Measurements from ENCODE around the gene TBC1D9. TPM values are rescaled to one million over a fixed set of nuclear protein-coding genes. Genes with fewer than 3 reads are reported as not detected.

TBC1D9 gene
- total and polyA plus RNA-seq, 2 experiments from 2014 or later, result 4.4 to 14.4 TPM

DNA sequence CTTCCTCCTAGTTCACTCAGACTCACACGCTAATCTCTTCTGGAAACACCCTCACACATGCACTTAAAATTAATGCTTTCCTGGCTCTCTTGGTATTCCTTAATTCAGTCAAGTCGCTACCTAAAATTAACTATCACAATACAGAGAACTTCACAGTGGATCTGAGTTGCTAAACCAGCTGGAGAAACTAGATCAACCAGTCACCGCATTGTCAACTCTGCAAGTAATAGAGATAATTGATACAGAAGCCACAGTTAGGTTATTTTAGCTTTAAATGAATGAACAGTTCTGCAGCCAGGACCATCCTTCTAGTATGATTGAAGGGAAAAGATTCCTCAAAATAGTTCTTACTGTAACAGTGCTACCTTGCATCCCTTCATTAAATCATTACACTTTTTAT is 6.0 kb upstream of the TBC1D9 start:
- Histone ChIP-seq H3K27ac (no peak overlapping the region), H3K36me3 (ENCODE audit: low read depth) (no peaks in the 10 kb centered on the region), H3K27me3 (replicated peaks; ENCODE audit: insufficient read depth) (0 out of 2 replicates have a peak, but pooled peaks cover 3% of the 10 kb centered on the region), H3K9me2 (ENCODE audit: insufficient read depth) (no peaks in the 10 kb centered on the region), H4K20me1 (ENCODE audit: insufficient read depth) (no peaks in the 10 kb centered on the region), H3F3A (ENCODE audit: insufficient read depth) (0 out of 2 replicates have a peak, but pooled peaks cover 5% of the 10 kb centered on the region), H3K4me3 (no peak overlapping the region), H3K9me3 (ENCODE audit: low read depth) (no peaks in the 10 kb centered on the region), H3K4me1 (ENCODE audit: insufficient read depth) (no peaks in the 10 kb centered on the region), H3K4me2 (ENCODE audit: unreplicated experiment) (no peak overlapping the region), H2AFZ (no peak overlapping the region), H3K9ac (no peak overlapping the region), H3K79me2 (ENCODE audit: insufficient read depth) (no peaks in the 10 kb centered on the region)
- no peak for DNase-seq
- WGBS, 2 experiments (ENCODE audit: low coverage in 1 of 2, low lambda C conversion rate in 2 of 2, missing lambda C conversion rate in 2 of 2), result 70 to 75% methylated on average over 3 of the region's 3 CpGs
- in situ Hi-C loops (cut with MboI), result no loop called here
- TF ChIP-seq EZH2phosphoT487 (IDR thresholded peaks at IDR 0.05; ENCODE audit: insufficient read depth, low read depth) (no peak), EZH2 (IDR thresholded peaks at IDR 0.05; ENCODE audit: insufficient read depth, poor library complexity, severe bottlenecking) (no peak)

GRCh38 chr4:140757232-140757630 is 1.0 kb upstream of the TBC1D9 start:
- no peaks in the 10 kb centered on the region for H3K36me3 ChIP-seq (ENCODE audit: low read depth)
- no peak for DNase-seq
- H3K4me2 ChIP-seq (ENCODE audit: unreplicated experiment), result peak overlapping the region; percentile 87
- peak overlapping the region; percentile 81 for H3K4me3 ChIP-seq
- no peaks in the 10 kb centered on the region for H3K27me3 ChIP-seq (replicated peaks; ENCODE audit: insufficient read depth)
- no peaks in the 10 kb centered on the region for H3K9me2 ChIP-seq (ENCODE audit: insufficient read depth)
- H4K20me1 ChIP-seq (ENCODE audit: insufficient read depth), result no peaks in the 10 kb centered on the region
- 0 out of 2 replicates have a peak, but pooled peaks cover 5% of the 10 kb centered on the region for H3K4me1 ChIP-seq (ENCODE audit: insufficient read depth)
- H3K9me3 ChIP-seq (ENCODE audit: low read depth), result no peaks in the 10 kb centered on the region
- H2AFZ ChIP-seq, result peak overlapping the region; percentile 76
- no peak for TF ChIP-seq EZH2 (IDR thresholded peaks at IDR 0.05; ENCODE audit: insufficient read depth, poor library complexity, severe bottlenecking)
- no peak for TF ChIP-seq EZH2phosphoT487 (IDR thresholded peaks at IDR 0.05; ENCODE audit: insufficient read depth, low read depth)
- H3K79me2 ChIP-seq (ENCODE audit: insufficient read depth), result peaks cover 30% of the 10 kb centered on the region
- H3F3A ChIP-seq (ENCODE audit: insufficient read depth), result peaks cover 13% of the 10 kb centered on the region; the same call in 1 of the 2 replicates
- peak overlapping the region; percentile 79 for H3K9ac ChIP-seq
- WGBS, 2 experiments (ENCODE audit: low coverage in 1 of 2, low lambda C conversion rate in 2 of 2, missing lambda C conversion rate in 2 of 2), result 13 to 25% methylated on average over 3 of the region's 3 CpGs
- peak overlapping the region; percentile 64 for H3K27ac ChIP-seq
- in situ Hi-C loops (cut with MboI), result no loop called here

DNA sequence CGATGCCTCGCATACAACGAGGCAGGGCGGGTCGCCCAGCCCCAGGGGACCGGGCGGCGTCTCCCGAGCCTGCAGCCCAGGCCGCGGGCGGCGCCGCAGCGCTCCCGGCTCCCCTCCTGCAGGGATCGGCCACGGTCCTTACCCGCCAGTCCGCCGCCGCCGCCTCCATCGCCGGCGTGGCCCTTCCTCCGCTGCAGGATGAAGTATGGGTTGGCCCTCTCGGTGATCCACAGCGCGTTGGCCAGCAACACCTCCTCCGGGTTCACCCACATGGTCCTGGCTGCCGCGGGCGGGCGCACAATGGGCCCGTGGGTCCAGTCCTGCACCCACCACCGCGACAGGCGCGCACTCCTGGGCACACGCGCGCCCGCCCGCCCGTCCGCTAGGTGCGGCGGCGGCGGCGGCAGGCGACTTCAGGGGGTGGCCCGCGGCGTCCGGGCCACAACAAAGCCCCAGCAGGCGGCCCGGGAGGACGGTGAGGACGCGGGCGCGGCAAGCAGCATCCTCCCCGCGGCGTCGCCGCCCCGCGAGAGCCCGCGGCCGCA is 339 bp downstream of the TBC1D9 start:
- peak overlapping the region; percentile 76 for H2AFZ ChIP-seq
- H3K4me3 ChIP-seq, result peak overlapping the region; percentile 81
- H3K9ac ChIP-seq, result peak overlapping the region; percentile 79
- TF ChIP-seq EZH2phosphoT487 (IDR thresholded peaks at IDR 0.05; ENCODE audit: insufficient read depth, low read depth) (no peak), EZH2 (IDR thresholded peaks at IDR 0.05; ENCODE audit: insufficient read depth, poor library complexity, severe bottlenecking) (no peak)
- H3K9me2 ChIP-seq (ENCODE audit: insufficient read depth), result no peaks in the 10 kb centered on the region
- no peaks in the 10 kb centered on the region for H3K36me3 ChIP-seq (ENCODE audit: low read depth)
- H3K27ac ChIP-seq, result peak overlapping the region; percentile 64
- H3K27me3 ChIP-seq (replicated peaks; ENCODE audit: insufficient read depth), result no peaks in the 10 kb centered on the region
- no peaks in the 10 kb centered on the region for H4K20me1 ChIP-seq (ENCODE audit: insufficient read depth)
- peaks cover 44% of the 10 kb centered on the region for H3K79me2 ChIP-seq (ENCODE audit: insufficient read depth)
- H3K4me1 ChIP-seq (ENCODE audit: insufficient read depth), result 0 out of 2 replicates have a peak, but pooled peaks cover 5% of the 10 kb centered on the region
- peaks cover 13% of the 10 kb centered on the region; the same call in 1 of the 2 replicates for H3F3A ChIP-seq (ENCODE audit: insufficient read depth)
- DNase-seq, result peak; percentile 77
- in situ Hi-C loops (cut with MboI), result no loop called here
- peak overlapping the region; percentile 87 for H3K4me2 ChIP-seq (ENCODE audit: unreplicated experiment)
- no peaks in the 10 kb centered on the region for H3K9me3 ChIP-seq (ENCODE audit: low read depth)
- 0 to 1% methylated on average over 56 to 60 of the region's 74 CpGs for WGBS, 2 experiments (ENCODE audit: low coverage in 1 of 2, low lambda C conversion rate in 2 of 2, missing lambda C conversion rate in 2 of 2)

DNA sequence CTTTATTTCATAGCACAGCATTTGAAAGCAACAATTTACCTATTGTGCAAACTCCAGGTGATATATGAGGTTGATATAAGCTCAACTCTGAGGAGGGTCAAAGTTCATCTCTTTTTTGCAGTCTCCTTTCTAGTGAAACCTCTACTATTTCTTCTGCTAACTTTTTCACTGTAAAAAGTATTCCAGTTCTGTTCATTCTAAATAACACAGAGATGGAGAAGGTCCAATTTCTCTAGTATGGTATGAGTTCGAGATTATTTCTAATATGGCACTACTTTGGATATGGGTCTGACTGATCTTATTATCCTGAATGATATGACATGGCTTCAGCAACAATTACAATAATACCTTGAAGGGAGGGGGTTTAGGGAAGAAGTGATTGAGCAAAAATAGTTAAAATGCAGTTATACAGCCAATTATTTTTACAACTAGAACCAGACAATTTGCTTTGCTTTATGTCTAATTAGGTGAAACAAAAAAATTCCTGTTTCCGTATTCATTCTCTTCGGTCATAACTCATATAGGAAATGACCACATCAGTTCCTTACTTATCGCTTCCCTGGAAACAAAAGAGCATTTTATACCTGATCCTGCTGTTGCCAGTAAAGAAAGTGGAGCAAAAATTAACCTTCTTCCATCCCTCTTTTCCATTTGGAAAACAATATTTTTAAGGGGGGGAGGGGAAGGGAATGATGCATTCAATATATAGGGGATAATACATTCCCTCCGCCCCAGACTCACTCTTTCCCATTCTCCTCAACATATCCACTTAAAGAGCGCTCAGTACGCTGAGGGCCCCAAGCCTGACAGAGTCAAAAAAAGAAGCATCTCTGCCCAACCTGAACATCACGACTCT is 1.0 kb downstream of the TBC1D9 start:
- no peaks in the 10 kb centered on the region for H3K36me3 ChIP-seq (ENCODE audit: low read depth)
- TF ChIP-seq EZH2 (IDR thresholded peaks at IDR 0.05; ENCODE audit: insufficient read depth, poor library complexity, severe bottlenecking), result no peak
- TF ChIP-seq EZH2phosphoT487 (IDR thresholded peaks at IDR 0.05; ENCODE audit: insufficient read depth, low read depth), result no peak
- no peaks in the 10 kb centered on the region for H3K27me3 ChIP-seq (replicated peaks; ENCODE audit: insufficient read depth)
- DNase-seq, result peak; percentile 20
- H3K4me1 ChIP-seq (ENCODE audit: insufficient read depth), result 0 out of 2 replicates have a peak, but pooled peaks cover 5% of the 10 kb centered on the region
- peak overlapping the region; percentile 87 for H3K4me2 ChIP-seq (ENCODE audit: unreplicated experiment)
- in situ Hi-C loops (cut with MboI), result no loop called here
- WGBS, 2 experiments (ENCODE audit: low coverage in 1 of 2, low lambda C conversion rate in 2 of 2, missing lambda C conversion rate in 2 of 2), result 26 to 33% methylated on average over 8 of the region's 8 CpGs
- peaks cover 51% of the 10 kb centered on the region for H3K79me2 ChIP-seq (ENCODE audit: insufficient read depth)
- H3K4me3 ChIP-seq, result peak overlapping the region; percentile 81
- no peaks in the 10 kb centered on the region for H3K9me2 ChIP-seq (ENCODE audit: insufficient read depth)
- H3K27ac ChIP-seq, result peak overlapping the region; percentile 64
- peaks cover 13% of the 10 kb centered on the region; the same call in 1 of the 2 replicates for H3F3A ChIP-seq (ENCODE audit: insufficient read depth)
- H2AFZ ChIP-seq, result peak overlapping the region; percentile 76
- H3K9me3 ChIP-seq (ENCODE audit: low read depth), result no peaks in the 10 kb centered on the region
- H3K9ac ChIP-seq, result peak overlapping the region; percentile 79
- no peaks in the 10 kb centered on the region for H4K20me1 ChIP-seq (ENCODE audit: insufficient read depth)

All from GM23248 (cell line).